RWPE1 (cell line): ENCODE results near the gene IDH3G.
"Not testable (repeated sequence)": the region's sequence is repeated elsewhere in the genome, so short reads cannot be mapped to it uniquely, and the experiment has no call there.

Source experiments
- CTCF ChIA-PET: fragments of 350-600 bp; sonication (Branson Sonifier 250); formaldehyde crosslinking; extraction: SDS; loops from one replicate; lab custom pipeline; 2021; lab: Yijun Ruan, JAX
- POLR2A ChIA-PET: fragments of 400-600 bp; formaldehyde crosslinking; extraction: SDS; loops from one replicate; lab custom pipeline; 2020; ENCODE audit warnings: antibody characterized with exemption; ENCODE audit not compliant: low non-redundant PET; lab: Yijun Ruan, JAX
- DNase-seq: peaks from one replicate; pipeline ENCODE4 v3.0.0; 2012; ENCODE audit warnings: low spot score
- H3K27ac ChIP-seq: fragments of 450-650 bp; 2 replicates; pipeline ENCODE4 v1.5.1; 2017
- TF ChIP-seq, protein P1 (sequence below): fragments of 450-650 bp; conservative IDR thresholded peaks from 2 replicates; pipeline ENCODE4 v1.5.1; 2017; ENCODE audit warnings: low read depth, mild to moderate bottlenecking

IDH3G gene

DNA sequence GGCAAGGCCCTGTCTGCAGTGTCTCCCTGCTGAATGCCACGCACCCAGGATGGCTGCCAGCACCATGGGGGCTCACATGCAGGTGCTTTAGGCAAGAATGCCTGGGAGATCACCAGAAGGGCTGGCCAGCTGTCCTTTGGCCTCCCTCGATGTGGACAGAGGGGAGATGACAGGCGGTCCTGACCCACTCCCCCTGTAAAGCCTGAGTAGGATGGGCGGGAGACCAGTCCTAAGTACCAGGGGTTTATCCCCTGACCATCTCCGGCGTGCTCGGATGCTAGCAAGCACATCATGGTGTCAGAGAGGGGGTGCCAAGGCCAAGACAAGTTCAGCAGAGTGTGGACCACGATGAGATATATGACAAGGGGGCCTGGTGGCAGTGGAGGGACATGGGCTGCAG is 30.9 kb upstream of the IDH3G start:
- TF ChIP-seq, protein P1, sequence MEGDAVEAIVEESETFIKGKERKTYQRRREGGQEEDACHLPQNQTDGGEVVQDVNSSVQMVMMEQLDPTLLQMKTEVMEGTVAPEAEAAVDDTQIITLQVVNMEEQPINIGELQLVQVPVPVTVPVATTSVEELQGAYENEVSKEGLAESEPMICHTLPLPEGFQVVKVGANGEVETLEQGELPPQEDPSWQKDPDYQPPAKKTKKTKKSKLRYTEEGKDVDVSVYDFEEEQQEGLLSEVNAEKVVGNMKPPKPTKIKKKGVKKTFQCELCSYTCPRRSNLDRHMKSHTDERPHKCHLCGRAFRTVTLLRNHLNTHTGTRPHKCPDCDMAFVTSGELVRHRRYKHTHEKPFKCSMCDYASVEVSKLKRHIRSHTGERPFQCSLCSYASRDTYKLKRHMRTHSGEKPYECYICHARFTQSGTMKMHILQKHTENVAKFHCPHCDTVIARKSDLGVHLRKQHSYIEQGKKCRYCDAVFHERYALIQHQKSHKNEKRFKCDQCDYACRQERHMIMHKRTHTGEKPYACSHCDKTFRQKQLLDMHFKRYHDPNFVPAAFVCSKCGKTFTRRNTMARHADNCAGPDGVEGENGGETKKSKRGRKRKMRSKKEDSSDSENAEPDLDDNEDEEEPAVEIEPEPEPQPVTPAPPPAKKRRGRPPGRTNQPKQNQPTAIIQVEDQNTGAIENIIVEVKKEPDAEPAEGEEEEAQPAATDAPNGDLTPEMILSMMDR, result no peak
- no peak overlapping the region for H3K27ac ChIP-seq
- DNase-seq, result no peak
- CTCF ChIA-PET, result no interaction called here
- POLR2A ChIA-PET, result no interaction called here

DNA sequence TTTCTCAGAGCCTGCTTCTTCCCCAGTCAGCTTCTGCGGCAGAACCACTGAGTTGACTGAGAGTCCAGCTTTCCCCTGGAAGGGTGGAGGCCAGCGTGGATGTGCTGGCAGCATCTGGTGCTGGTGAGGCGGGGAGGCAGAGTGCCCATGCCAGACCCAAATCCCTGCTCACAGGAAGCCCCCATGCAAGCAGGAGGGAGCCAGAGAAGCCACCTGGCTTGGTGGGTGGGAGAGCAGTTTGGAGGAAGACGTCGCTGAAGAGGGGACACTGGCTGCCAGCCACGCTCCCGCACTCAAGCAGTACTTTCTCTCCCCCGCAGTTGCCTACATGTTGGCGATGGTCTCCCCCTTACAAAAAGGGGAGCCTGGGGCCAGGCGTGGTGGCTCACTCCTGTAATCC is 30.2 kb upstream of the IDH3G start:
- CTCF ChIA-PET, result no interaction called here

DNA sequence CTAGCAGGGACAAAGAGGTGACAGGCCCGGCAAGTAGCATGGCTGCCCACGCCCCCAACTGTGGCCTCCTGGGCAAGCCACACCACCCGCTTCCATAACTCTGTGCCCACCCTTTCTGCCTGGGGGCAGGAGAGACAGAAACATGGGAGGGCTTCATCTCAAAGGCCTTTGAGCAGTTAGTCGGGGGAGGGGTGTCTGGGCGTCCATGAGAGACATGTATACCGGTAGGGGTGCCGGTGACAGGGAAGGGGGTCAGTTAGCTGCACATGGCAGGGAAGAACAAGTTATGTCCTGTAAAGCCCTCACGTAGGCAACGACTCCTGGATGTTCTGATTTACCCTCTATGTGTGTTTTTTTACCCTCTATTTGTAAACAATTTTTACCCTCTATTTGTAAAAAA is 26.9 kb upstream of the IDH3G start:
- no peak overlapping the region for H3K27ac ChIP-seq
- DNase-seq, result no peak
- TF ChIP-seq, protein P1, result no peak
- ChIA-PET CTCF (interaction anchor here (0.6 kb wide), 1 partner anchor 65 kb away, joined by 4 read pairs; no protein-coding TSS in a partner anchor), POLR2A (no interaction called here)

More for the DNA sequence above, 30.2 kb upstream of the IDH3G start:
- no peak for DNase-seq
- TF ChIP-seq, protein P1, result no peak
- POLR2A ChIA-PET, result no interaction called here
- H3K27ac ChIP-seq, result no peak overlapping the region

DNA sequence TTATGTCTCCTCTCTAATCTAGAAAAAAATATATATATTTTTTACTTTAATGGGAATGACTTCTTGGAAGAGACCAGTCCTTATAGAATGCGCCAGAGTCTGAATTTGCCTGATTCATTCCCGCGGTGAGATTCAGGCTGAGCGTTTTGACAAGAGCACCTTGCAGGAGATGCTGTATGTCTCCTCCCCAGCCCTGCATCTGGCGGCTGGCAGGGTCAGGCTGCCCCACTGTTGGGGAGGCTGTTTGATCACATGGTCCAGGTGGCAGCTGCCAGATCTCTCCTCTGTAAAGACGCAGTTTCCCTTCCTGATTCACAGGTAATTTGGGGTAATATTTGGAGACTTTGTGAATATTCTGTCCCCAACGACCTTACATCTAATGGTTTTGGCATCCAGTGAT is 26.4 kb upstream of the IDH3G start:
- DNase-seq, result no peak
- H3K27ac ChIP-seq, result no peak overlapping the region
- POLR2A ChIA-PET, result no interaction called here
- CTCF ChIA-PET, result interaction anchor here (0.7 kb wide), 1 partner anchor 161 kb away, joined by 8 read pairs; no protein-coding TSS in a partner anchor
- TF ChIP-seq, protein P1, result no peak

DNA sequence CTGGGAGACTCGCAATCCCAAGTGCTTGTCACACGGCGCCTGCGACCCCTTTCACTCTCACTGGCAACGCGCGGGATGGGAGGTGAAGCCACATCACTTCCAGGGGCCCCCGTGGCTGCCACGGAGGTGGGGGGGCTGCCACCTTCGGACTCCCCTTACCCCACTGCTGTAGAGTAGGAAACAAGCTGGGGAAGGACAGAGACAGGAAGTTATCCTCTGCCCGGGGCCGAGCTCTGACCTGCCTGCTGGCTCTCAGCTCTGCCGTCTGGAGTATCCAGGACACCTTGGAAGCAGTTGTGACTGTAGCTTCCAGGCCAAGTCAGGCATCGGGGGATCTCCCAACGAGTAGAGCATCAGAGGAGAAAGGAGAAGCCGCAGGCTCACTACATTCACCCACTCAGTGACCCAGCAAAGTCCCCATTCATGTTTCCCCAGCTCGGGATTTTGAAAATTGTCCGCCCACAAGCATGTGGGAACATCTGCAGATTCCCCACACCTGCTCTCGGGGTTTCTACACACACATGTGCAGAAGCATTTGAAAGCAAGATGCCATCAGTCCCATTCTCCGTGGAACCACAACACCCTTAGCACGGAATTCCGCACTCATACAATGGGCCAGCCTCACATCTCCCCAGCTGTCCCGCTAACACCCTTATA is 25.3 kb upstream of the IDH3G start:
- CTCF ChIA-PET, result interaction anchor here (0.6 to 1.1 kb wide), 4 partner anchors 52 to 495 kb away, joined by 3 to 8 read pairs (median 4); no protein-coding TSS in a partner anchor
- no peak for DNase-seq
- TF ChIP-seq, protein P1, result no peak
- H3K27ac ChIP-seq, result no peak overlapping the region
- POLR2A ChIA-PET, result no interaction called here

DNA sequence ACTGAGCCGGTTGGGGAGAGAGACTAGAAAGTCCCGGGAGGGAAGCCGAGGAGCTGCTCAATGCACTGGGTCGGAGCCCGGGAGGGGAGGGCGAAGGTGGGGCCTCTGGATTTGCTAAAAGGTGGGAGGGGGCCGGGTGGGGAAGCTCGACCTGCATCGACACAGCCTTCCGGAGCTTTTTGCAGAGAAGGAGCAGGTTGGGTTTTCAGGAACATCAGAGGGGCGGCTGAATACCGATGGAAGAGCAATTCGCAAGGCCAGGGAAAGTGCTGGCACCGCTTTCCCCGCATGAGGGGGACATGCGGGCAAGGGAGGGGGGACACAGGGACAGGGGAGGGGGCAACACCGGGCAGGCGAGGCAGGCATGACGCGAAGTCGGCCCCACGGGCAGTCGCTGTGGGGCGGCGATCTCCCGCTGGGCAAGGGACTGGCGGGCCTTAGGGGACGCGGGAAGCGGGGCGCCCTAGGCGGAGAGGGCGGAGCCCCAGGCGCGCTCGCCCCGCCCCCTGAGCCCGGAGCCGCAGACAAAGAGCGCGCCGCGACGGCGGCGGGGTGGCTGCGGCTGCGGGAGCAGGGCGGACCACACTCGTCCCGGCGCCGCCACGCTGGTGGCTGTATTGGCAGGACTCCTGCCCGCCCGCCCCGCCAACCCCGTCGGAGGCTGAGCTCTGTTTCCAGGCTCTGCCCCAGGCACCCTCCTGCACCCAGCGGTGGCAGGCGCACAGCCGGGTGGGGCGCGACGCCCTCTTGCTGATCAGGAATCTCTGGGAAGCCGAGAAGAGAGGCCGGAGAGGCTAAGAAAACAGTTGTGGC is 24.6 kb upstream of the IDH3G start:
- no peak for DNase-seq

DNA sequence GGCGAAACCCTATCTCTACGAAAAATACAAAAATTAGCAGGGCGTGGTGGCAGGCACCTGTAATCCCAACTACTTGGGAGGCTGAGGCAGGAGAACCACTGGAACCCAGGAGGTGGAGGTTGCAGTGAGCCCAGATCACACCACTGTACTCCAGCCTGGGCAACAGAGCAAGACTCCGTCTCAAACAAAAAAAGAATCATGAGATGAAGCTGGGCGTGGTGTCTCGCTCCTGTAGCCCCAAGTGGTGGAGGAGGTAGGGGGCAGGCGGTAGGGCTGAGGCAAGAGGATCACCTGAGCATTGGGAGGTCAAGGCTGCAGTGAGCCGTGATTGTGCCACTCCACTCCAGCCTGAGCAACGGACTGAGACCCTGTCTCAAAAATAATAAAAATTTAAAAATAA is 23.9 kb upstream of the IDH3G start:
- CTCF ChIA-PET, result interaction anchor here (0.5 to 0.8 kb wide), 3 partner anchors 78 to 263 kb away, joined by 3 read pairs; no protein-coding TSS in a partner anchor
- DNase-seq, POLR2A ChIA-PET, H3K27ac ChIP-seq: not testable (repeated sequence)

More for the DNA sequence above, 24.6 kb upstream of the IDH3G start:
- no peak overlapping the region for H3K27ac ChIP-seq
- CTCF ChIA-PET, result interaction anchor here (0.5 to 1.1 kb wide), 5 partner anchors 53 to 494 kb away, joined by 3 to 5 read pairs (median 3); no protein-coding TSS in a partner anchor
- TF ChIP-seq, protein P1, result no peak
- POLR2A ChIA-PET, result no interaction called here
